ENCODE results near the gene CR1. TPM values are rescaled to one million over a fixed set of nuclear protein-coding genes. Genes with fewer than 3 reads are reported as not detected.

The CR1 gene
- total and polyA plus RNA-seq, 2 of the 8 experiments (the other 6 are each of a cell fraction or from before 2014, with no cell fraction given), result 0.15 to 0.22 TPM

- Histone ChIP-seq H3K36me3 (ENCODE audit: control insufficient read depth in 2 of 4, insufficient read depth in 4 of 4, low read length in 3 of 4) (no peaks in the 10 kb centered on the region), H2BK12ac (ENCODE audit: low read depth, low read length) (no peak within 1 kb of the TSS), H3K27ac (ENCODE audit: low read depth, low read length) (no peak within 1 kb of the TSS), H3K4me1 (replicated peaks in 1 of 4; ENCODE audit: control insufficient read depth in 3 of 4, insufficient read depth in 4 of 4, low read length in 3 of 4) (no peaks in the 10 kb centered on the region), H2AK5ac (ENCODE audit: low read depth, low read length) (no peak within 1 kb of the TSS), H3K9me3 (ENCODE audit: insufficient read depth in 2 of 2, low read depth in 1 of 2, low read length in 1 of 2) (no peaks in the 10 kb centered on the region), H3K79me1 (ENCODE audit: low read depth, low read length) (no peaks in the 10 kb centered on the region), H4K8ac (ENCODE audit: extremely low read depth, insufficient read depth, low read length) (peak within 1 kb of the TSS; percentile 88; the same call in 1 of the 2 replicates), H3K4ac (replicated peaks; ENCODE audit: insufficient read length, low read depth, low read length) (no peak within 1 kb of the TSS), H3K4me3 (ENCODE audit: extremely low read depth in 1 of 4, insufficient read depth in 2 of 4, low read depth in 3 of 4, low read length in 4 of 4) (peak within 1 kb of the TSS; percentile 36 to 73 (median 66)), H3K23ac (ENCODE audit: insufficient read length) (no peak within 1 kb of the TSS), H3K18ac (ENCODE audit: extremely low read depth, low read length) (peak within 1 kb of the TSS; percentile 84; the same call in 1 of the 2 replicates), H3K23me2 (ENCODE audit: low read depth, low read length) (peaks cover 5% of the 10 kb centered on the region; the same call in 1 of the 2 replicates), H3K27me3 (replicated peaks in 1 of 4; ENCODE audit: control insufficient read depth in 3 of 4, extremely low read depth in 1 of 4, insufficient read depth in 3 of 4, low read length in 3 of 4) (peaks cover 2 to 30% (median 14%) of the 10 kb centered on the region in 4 experiments), H3K56ac (replicated peaks; ENCODE audit: insufficient read length, low read depth, low read length) (peak within 1 kb of the TSS; percentile 13), H4K5ac (ENCODE audit: insufficient read length, low read depth, low read length) (no peak within 1 kb of the TSS), H4K91ac (replicated peaks; ENCODE audit: insufficient read length, low read length) (peak within 1 kb of the TSS; percentile 71), H2AFZ (ENCODE audit: low read length) (peak within 1 kb of the TSS; percentile 87), H2BK20ac (ENCODE audit: low read length) (no peak within 1 kb of the TSS), H2BK120ac (replicated peaks; ENCODE audit: low read depth, low read length) (no peak within 1 kb of the TSS), H4K20me1 (replicated peaks in 1 of 2; ENCODE audit: control insufficient read depth in 1 of 2, insufficient read depth in 2 of 2, low read length in 2 of 2) (no peaks in the 10 kb centered on the region), H3K9ac (replicated peaks in 1 of 4; ENCODE audit: extremely low read depth in 1 of 4, low read depth in 3 of 4, low read length in 3 of 4) (peak within 1 kb of the TSS in 2 of 4 experiments; percentile 14 to 40; a peak in 3 of 7 replicates), H2BK5ac (ENCODE audit: low read depth, low read length) (peak within 1 kb of the TSS; percentile 55; the same call in 1 of the 2 replicates), H3K14ac (ENCODE audit: insufficient read length) (no peak within 1 kb of the TSS), H3K79me2 (ENCODE audit: control insufficient read depth in 1 of 2, insufficient read depth in 2 of 2, low read length in 2 of 2) (no peaks in the 10 kb centered on the region), H2BK15ac (ENCODE audit: low read length) (no peak within 1 kb of the TSS), H3K4me2 (ENCODE audit: insufficient read depth in 1 of 2, low read depth in 2 of 2, low read length in 2 of 2) (peak within 1 kb of the TSS; percentile 51 to 88)
- CTCF ChIA-PET (ENCODE audit: partially characterized antibody), result interaction anchor here (0.8 to 2.1 kb wide), 17 partner anchors 8 to 244 kb away, joined by 3 to 8 read pairs (median 3); partner anchors contain the start of gene CR1
- DNase-seq (ENCODE audit: low read depth in 1 of 2, low spot score in 2 of 2) (peak; percentile 59 to 80), FAIRE-seq (no peak)
- POLR2A ChIA-PET (ENCODE audit: partially characterized antibody), result interaction anchor here (0.7 to 1.8 kb wide), 9 partner anchors 9 to 179 kb away, joined by 3 to 7 read pairs (median 4); partner anchors contain the start of gene CR1
- WGBS, 2 experiments (ENCODE audit: extremely low coverage in 1 of 2, insufficient coverage in 1 of 2, insufficient read length in 1 of 2, insufficient replicate concordance in 2 of 2, low coverage in 1 of 2, low lambda C conversion rate in 2 of 2, missing lambda C conversion rate in 1 of 2), result 2% methylated on average over 51 of the region's 75 CpGs; no CpG with 5 or more reads in 1 of the 2 experiments
- TF ChIP-seq SP4 (IDR thresholded peaks at IDR 0.05; ENCODE audit: low read length), result no peak
- no peak for TF ChIP-seq BRCA1 (IDR thresholded peaks at IDR 0.05; ENCODE audit: low read depth, low read length)
- no peak for TF ChIP-seq BCL11A (IDR thresholded peaks at IDR 0.05; ENCODE audit: low read depth in 2 of 2, low read length in 2 of 2)
- TF ChIP-seq E2F6 (IDR thresholded peaks at IDR 0.05), result peak; percentile 96
- no peak for TF ChIP-seq GABPA (IDR thresholded peaks at IDR 0.05; ENCODE audit: borderline replicate concordance, insufficient read depth, low read length)
- TF ChIP-seq RFX5 (IDR thresholded peaks at IDR 0.05; ENCODE audit: borderline replicate concordance, low read depth, low read length), result no peak
- 0 out of 2 replicates have a peak, but pooled peaks have one; percentile 19 for TF ChIP-seq USF2 (IDR thresholded peaks at IDR 0.05; ENCODE audit: low read length)
- TF ChIP-seq HDAC6 (IDR thresholded peaks at IDR 0.05; ENCODE audit: low read depth, low read length), result no peak
Measured at GRCh38 chr1:207454046-207454964, 41.7 kb upstream of the CR1 start, which contains the start of gene CR2. Gene CR2, plus strand, starts transcription at chr1:207454328. Its CDS starts 91 bp downstream, at chr1:207454419.
